Activated T-helper 1 cell treated with Interleukin-2 at 50 U/mL for 16 hours (primary cell): ENCODE results near the gene TRRAP.
"Not testable (repeated sequence)": the region's sequence is repeated elsewhere in the genome, so short reads cannot be mapped to it uniquely, and the experiment has no call there.

Source experiments
- DNase-seq: peaks from one replicate; pipeline ENCODE4 v3.0.0-alpha.2; 2020; ENCODE audit warnings: low read depth

The TRRAP gene

DNA sequence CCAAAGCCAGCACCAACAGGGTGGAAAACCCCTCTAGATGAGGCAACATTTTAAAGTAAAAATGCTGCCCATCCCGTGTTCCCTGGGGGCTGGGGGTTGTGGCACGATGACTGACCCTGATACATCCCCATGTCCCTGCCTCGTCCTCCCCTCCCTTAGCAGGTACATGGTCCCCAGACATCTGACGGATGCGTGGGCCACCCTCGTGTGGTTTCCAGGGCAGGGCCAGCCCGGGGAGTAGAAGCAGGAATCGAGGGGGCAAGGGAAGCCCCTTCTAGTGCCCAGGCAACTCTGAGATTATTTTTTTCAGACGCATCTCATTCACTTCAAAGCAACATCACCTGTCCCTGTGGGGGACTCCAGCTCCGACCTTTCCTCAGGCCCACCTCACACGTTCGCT lies 12.0 kb upstream of the TRRAP start:
- DNase-seq, result no peak

DNA sequence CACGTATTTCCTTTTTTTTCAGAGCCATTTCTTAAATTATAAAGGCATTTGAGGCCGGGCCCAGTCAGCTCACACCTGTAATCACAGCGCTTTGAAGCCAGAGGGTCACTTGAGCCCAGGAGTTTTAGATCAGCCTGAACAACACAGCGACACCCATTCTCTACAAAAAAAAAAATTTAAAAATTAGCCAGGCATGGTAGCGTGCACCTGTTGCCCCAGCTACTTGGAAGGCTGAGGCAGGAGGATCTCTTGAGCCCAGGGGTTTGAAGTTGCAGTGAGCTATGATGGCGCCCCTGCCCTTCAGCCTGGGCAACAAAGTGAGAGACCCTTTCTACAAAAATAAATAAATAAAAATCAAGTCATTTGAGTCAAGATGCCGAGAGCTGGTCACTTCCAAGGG lies 11.6 kb upstream of the TRRAP start:
- DNase-seq, result no peak

DNA sequence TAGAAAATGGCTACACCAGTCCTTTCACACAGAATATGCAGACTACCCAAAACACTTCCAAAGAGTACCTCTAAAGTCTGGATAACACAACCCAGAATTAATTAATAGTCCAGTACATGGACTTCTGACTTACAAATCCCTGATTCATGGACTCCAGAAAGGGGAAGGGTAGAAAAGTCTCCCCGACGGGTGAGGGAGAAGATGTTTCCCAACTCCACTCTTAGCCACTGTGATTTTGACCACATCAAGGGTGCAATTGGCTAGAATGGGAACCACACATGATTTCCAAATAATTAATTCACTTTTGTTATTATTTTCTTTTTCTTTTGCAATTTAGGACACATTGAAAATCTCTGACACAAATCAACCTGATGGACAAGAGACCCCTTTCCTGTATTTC lies 9.9 kb upstream of the TRRAP start:
- no peak for DNase-seq

GRCh38 chr7:98869027-98869596 lies 9.2 kb upstream of the TRRAP start:
- no peak for DNase-seq

DNA sequence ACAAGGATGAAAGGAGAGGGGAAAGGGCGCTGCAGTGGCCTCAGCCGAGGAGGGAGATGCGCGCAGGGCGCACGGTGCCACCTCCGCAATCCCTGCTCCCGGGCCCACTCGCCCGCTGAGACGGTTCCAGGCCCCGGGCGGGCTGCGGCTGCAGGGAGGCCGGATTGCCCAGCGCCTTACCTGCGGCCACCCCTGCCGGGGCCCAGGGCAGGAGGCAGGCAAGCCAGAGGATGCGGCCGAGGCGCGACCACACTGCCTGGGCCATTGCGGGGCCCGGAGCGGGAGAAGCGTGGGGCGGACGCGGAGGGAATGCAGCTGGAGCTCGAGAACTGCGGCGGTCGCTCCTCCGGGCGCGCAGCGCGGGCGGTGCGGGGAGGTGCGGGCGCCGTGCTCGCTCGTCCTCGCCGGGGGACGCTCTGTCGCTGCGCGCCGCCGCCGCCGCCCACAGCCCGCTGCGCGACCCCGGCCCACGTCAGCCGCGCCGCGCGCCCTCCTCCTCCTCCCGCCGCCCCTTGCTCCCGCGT lies 8.7 kb upstream of the TRRAP start, which contains the start of gene TMEM130:
TMEM130 (minus strand) TSS at position 418 of the 524 bp plus-strand sequence; CDS start at position 265, 153 bp downstream.
- no peak for DNase-seq

DNA sequence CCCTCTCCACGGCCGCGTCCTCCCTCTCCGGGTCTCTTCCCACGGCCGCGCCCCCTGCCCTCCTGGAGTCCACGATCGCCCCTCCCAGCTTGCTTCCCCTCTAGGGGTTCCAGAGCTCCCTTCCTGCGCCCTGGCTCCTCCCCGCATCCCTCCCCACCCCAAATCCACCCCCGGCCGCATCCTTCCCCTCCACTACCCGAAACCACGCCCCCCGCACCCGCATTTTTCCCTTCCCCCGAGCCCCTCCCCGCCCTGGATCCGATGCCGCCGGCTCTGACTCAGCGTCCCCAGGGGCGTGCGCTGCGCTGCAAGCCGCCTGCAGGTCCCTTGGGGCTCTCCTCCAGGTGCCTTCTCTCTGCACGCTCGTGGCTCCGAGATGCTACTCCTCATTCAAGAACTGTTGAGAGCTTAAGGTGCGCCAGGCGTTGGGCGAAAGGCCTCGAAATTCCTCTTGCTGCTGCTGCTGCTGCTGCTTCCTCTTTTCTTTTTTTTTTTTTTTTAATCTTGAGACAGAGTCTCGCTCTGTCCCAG lies 8.1 kb upstream of the TRRAP start:
- DNase-seq, result peak; percentile 38

- DNase-seq, result no peak
Observed at GRCh38 chr7:98870807-98871491, 7.4 kb upstream of the TRRAP start.

DNA sequence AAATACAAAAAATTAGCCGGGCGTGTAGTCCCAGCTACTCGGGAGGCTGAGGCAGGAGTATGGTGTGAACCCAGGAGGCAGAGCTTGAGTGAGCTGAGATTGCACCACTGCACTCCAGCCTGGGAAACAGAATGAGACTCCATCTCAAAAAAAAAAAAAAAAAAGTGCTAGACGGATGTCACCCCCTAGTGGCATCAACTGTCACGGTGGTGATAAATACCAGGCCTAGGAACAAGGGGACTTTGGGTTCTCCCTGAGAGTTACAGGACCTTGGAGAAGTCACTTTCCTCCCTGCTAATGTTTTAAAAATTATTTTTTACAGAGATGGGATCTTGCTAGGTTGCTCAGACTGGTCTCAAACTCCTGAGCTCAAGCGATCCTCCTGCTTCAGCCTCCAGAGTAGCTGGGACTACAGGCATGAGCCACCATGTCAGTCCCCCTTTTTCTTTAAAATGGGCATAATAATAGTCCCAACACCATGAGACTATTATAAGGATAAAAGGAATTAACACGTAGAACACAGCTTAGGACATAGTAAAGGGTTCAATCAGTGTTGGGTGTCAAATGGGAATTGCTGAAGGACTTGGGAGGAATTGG lies 5.9 kb upstream of the TRRAP start:
- DNase-seq, result no peak

GRCh38 chr7:98873610-98874009 lies 4.7 kb upstream of the TRRAP start:
- not testable (repeated sequence) for DNase-seq

- no peak for DNase-seq
Observed at GRCh38 chr7:98874942-98875341, 3.4 kb upstream of the TRRAP start.

DNA sequence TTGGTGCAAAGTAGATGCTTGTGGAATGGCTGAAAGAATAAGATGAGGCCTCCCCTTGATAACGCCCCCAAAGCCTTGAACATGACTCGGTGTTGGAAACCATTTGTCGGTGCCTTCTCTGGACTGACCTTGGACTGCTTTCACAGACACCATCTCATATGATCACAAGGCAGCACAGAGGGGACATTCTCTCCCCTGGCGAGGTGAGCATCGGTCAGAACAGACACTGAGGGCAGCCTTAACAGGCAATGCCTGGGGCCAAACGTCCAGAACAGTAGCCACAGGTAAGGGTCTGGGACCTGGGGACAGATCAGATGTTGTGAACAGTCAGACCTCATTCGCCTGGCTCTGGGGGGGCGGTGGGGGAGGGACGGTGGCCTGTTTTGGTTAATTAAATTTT lies 2.8 kb upstream of the TRRAP start:
- no peak for DNase-seq

DNA sequence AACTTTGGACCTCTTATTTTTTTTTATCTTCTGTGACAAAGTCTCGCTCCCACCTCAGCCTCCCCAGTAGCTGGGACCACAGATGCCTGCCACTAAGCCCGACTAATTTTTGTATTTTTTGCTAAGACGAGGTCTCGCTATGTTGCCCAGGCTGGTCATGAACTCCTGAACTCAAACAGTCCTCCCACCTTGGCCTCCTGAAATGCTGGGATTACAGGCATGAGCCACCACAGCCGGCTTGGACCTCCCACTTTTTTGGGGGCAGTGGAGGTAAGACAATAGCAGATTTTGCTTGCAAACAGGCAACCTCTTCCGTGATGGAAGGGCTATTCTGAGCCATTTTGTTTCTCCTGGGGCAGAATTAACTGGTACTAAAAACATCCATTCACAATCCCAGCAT lies 1.2 kb upstream of the TRRAP start:
- DNase-seq, result no peak

DNA sequence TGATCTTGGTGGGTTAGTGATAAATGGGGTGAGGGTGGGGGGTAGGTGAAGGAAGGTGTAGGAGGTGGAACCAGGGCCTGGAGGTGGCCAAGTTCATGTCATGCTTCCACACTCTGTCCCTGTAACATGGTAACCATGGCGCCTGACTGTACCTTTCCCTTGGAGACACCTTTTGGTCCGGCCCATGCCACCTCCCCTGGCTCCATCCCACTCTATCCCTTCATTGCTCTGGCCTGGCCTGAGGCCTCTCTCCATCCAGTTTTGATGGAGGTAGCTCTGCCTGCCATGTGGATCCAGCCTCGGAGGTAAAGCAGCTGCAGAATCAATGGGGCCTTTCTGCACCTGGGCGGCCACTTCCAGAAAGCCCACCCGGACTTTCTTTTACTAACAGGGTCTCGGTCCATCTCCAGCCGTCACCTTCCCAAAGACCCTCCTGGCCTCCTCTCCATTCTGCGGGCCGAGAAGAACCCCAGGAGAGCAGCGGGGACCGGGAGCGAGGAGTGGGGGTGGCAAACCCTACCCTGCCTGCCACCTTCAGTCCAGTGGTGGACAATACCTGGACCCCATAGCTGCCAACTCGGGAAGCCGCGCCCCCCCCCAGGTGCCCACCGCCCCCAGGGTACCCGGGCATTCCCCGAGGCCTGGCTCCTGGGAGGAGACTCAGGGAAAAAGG lies 504 bp upstream of the TRRAP start:
- no peak for DNase-seq

GRCh38 chr7:98879198-98879978 lies 1.1 kb downstream of the TRRAP start:
- peak; percentile 42 for DNase-seq

DNA sequence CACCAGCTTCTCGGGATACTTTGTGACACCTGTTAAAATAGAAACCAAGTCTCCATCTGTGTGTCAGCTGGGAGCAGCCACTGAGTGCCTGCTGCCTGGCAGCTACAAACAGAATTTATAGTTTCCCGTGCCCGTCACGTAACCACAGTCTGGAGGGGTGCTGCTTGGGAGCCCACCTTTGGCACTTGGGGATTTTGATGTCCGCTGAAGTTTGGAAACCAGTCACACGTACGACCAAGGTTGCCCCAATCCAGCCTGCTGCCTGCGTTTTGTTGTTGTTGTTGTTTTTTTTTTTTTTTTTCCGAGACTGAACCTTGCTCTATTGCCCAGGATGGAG lies 1.6 kb downstream of the TRRAP start:
- no peak for DNase-seq

- no peak for DNase-seq
Observed at GRCh38 chr7:98880485-98880884, 2.2 kb downstream of the TRRAP start.

DNA sequence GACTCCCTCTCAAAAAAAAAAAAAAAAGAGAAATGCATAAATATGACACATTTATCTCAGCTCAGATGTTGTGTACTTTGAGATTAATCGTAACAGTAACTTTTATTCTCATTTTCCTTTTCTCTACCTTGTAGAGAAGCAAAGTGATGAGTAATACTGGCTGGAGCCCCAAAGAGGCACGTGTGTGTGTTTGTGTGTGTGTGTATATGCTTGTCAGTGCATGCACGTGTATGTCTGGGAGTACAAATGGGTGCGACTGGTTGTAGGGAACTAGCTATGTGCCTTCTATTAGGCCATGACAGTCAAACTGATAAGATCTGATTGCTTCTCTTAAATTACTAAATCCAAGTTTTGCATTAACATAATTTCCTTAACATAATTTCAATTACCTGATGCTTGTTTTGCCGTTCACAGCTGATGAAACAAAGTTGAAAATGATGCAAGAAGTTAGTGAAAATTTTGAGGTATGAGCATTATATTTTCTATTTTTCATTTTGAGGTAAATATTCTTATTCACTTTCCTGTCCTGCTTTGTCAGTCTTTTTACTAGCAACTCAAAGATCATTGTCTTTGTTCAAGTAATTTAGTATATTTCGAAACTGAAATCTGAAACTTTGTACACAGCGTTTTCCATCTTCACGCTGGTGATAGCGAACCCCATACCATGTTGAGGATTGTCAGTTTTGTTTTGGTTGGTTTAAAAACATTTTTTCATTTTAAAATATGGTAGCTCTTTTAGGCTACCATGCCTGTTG lies 3.4 kb downstream of the TRRAP start:
- DNase-seq, result no peak

- DNase-seq, result no peak
Observed at GRCh38 chr7:98884416-98884815, 6.1 kb downstream of the TRRAP start.

GRCh38 chr7:98887038-98887437 lies 8.7 kb downstream of the TRRAP start:
- no peak for DNase-seq

GRCh38 chr7:98892609-98893008 lies 14.3 kb downstream of the TRRAP start:
- DNase-seq, result no peak

DNA sequence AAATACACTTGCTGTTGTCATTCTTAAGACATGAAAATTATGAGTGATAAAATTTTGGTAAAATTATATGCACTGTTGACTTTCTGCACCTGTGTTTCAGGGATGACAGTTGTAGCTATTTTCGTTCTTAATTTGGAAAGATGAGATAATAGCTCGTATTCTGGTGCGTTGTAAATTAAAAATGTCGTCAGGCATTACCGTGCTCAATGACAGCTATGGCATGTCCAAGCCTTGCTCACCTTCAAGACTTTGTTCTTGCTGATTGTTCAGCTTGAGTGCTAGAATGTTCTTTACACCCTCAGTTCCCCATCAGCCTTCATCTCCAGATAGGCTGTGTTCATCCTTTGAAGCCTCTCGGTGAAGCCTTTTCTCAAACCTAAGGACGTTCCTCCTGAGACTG lies 21.5 kb downstream of the TRRAP start:
- no peak for DNase-seq
